Bronchial epithelial cell (primary cell): ENCODE results near the gene TMEM256. TPM values are rescaled to one million over a fixed set of nuclear protein-coding genes. Genes with fewer than 3 reads are reported as not detected.

Experiments used
- DNase-seq: peaks from one replicate; pipeline ENCODE4 v3.0.0-alpha.2; 2010; ENCODE audit warnings: low read depth
- FAIRE-seq: peaks from 2 replicates; lab custom pipeline; 2011; peaks lifted over from hg19 to GRCh38; lab: Jason Lieb, UNC
- H3K27me3 ChIP-seq: 2 replicates; pipeline ENCODE4 v1.5.1; 2011; ENCODE audit warnings: low read length; ENCODE audit not compliant: control insufficient read depth, insufficient read depth
- H3K36me3 ChIP-seq: 2 replicates; pipeline ENCODE4 v1.5.1; 2011; ENCODE audit warnings: low read length; ENCODE audit not compliant: control insufficient read depth, insufficient read depth
- H3K4me3 ChIP-seq: 2 replicates; pipeline ENCODE4 v1.5.1; 2011; ENCODE audit warnings: mild to moderate bottlenecking, low read depth, low read length, control low read depth
- CTCF ChIP-seq: IDR thresholded peaks from 2 replicates; pipeline ENCODE4 v1.5.1; 2011; ENCODE audit warnings: mild to moderate bottlenecking, moderate library complexity, low read length, control low read depth, inconsistent platforms; ENCODE audit not compliant: insufficient read depth, severe bottlenecking
- total RNA-seq: library from RNA; depleted of rRNA; stranded (reverse); fragments of >200 nt; gene quantifications from 2 replicates; pipeline ENCODE4 v1.2.1, GENCODE V29; 2014

Gene TMEM256
- total RNA-seq, 1 donor from 2014 or later: 40.3 TPM

GRCh38 chr17:7389924-7390910, 13.7 kb downstream of the TMEM256 start:
- Histone ChIP-seq H3K36me3 (peaks cover 38% of the 10 kb centered on the region), H3K4me3 (no peak overlapping the region), H3K27me3 (no peaks in the 10 kb centered on the region)
- FAIRE-seq (no peak), DNase-seq (no peak)
- TF ChIP-seq CTCF: no peak

GRCh38 chr17:7388856-7389255, 15.0 kb downstream of the TMEM256 start:
- Histone ChIP-seq H3K27me3 (no peaks in the 10 kb centered on the region), H3K4me3 (no peak overlapping the region), H3K36me3 (peaks cover 41% of the 10 kb centered on the region)
- TF ChIP-seq CTCF: no peak
- DNase-seq (no peak), FAIRE-seq (peak; percentile 52)

- no peak for TF ChIP-seq CTCF
- no peak overlapping the region for H3K4me3 ChIP-seq
- H3K36me3 ChIP-seq: peaks cover 29% of the 10 kb centered on the region
- no peaks in the 10 kb centered on the region for H3K27me3 ChIP-seq
- no peak for FAIRE-seq
- no peak for DNase-seq
Measured at GRCh38 chr17:7384489-7385081, 19.3 kb downstream of the TMEM256 start.

GRCh38 chr17:7383742-7384488, 20.0 kb downstream of the TMEM256 start:
- H3K36me3 ChIP-seq: peaks cover 25% of the 10 kb centered on the region
- FAIRE-seq (no peak), DNase-seq (no peak)
- no peak for TF ChIP-seq CTCF
- no peaks in the 10 kb centered on the region for H3K27me3 ChIP-seq
- H3K4me3 ChIP-seq: no peak overlapping the region

- peaks cover 21% of the 10 kb centered on the region for H3K36me3 ChIP-seq
- H3K27me3 ChIP-seq: no peaks in the 10 kb centered on the region
- no peak overlapping the region for H3K4me3 ChIP-seq
- TF ChIP-seq CTCF: no peak
- FAIRE-seq (no peak), DNase-seq (no peak)
Measured at GRCh38 chr17:7383371-7383741, 20.5 kb downstream of the TMEM256 start.
